Measurements from ENCODE around the gene ZNF133. TPM values are rescaled to one million over a fixed set of nuclear protein-coding genes. Genes with fewer than 3 reads are reported as not detected.
"Not testable (repeated sequence)": the region's sequence is repeated elsewhere in the genome, so short reads cannot be mapped to it uniquely, and the experiment has no call there.

ZNF133 gene
- total RNA-seq, 4 donors from 2014 or later, result 14.7 to 37.3 (median 21.0) TPM

GRCh38 chr20:18272451-18272850, 15.9 kb upstream of the ZNF133 start:
- H3K27ac ChIP-seq, result no peak overlapping the region
- H3K27me3 ChIP-seq, result peaks cover 12% of the 10 kb centered on the region
- TF ChIP-seq POLR2A (IDR thresholded peaks at IDR 0.05) (no peak), POLR2AphosphoS5 (IDR thresholded peaks at IDR 0.05) (no peak), EP300 (IDR thresholded peaks at IDR 0.05) (no peak)
- TF ChIP-seq, protein P1, sequence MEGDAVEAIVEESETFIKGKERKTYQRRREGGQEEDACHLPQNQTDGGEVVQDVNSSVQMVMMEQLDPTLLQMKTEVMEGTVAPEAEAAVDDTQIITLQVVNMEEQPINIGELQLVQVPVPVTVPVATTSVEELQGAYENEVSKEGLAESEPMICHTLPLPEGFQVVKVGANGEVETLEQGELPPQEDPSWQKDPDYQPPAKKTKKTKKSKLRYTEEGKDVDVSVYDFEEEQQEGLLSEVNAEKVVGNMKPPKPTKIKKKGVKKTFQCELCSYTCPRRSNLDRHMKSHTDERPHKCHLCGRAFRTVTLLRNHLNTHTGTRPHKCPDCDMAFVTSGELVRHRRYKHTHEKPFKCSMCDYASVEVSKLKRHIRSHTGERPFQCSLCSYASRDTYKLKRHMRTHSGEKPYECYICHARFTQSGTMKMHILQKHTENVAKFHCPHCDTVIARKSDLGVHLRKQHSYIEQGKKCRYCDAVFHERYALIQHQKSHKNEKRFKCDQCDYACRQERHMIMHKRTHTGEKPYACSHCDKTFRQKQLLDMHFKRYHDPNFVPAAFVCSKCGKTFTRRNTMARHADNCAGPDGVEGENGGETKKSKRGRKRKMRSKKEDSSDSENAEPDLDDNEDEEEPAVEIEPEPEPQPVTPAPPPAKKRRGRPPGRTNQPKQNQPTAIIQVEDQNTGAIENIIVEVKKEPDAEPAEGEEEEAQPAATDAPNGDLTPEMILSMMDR (IDR thresholded peaks at IDR 0.05), result peak in 1 of 2 donors; percentile 14
- H3K4me3 ChIP-seq, result no peak overlapping the region
- no peaks in the 10 kb centered on the region for H3K9me3 ChIP-seq
- WGBS, result 30% methylated on average over 6 of the region's 6 CpGs
- DNase-seq (ENCODE audit: low spot score in 2 of 2), result no peak
- no peaks in the 10 kb centered on the region for H3K4me1 ChIP-seq
- no peaks in the 10 kb centered on the region for H3K36me3 ChIP-seq

GRCh38 chr20:18273738-18274137, 14.6 kb upstream of the ZNF133 start:
- Histone ChIP-seq H3K27me3 (peaks cover 3% of the 10 kb centered on the region), H3K36me3 (no peaks in the 10 kb centered on the region), H3K4me3 (no peak overlapping the region), H3K27ac (no peak overlapping the region), H3K4me1 (no peaks in the 10 kb centered on the region), H3K9me3 (no peaks in the 10 kb centered on the region)
- no peak for DNase-seq (ENCODE audit: low spot score in 2 of 2)
- TF ChIP-seq, protein P1 (IDR thresholded peaks at IDR 0.05), result no peak
- no peak for TF ChIP-seq POLR2A (IDR thresholded peaks at IDR 0.05)
- TF ChIP-seq EP300 (IDR thresholded peaks at IDR 0.05), result no peak
- no peak for TF ChIP-seq POLR2AphosphoS5 (IDR thresholded peaks at IDR 0.05)

- not testable (repeated sequence) for H3K9me3 ChIP-seq; DNase-seq (ENCODE audit: low spot score in 2 of 2)
- WGBS, result 89% methylated on average over 7 of the region's 7 CpGs
Observed at GRCh38 chr20:18275960-18276359, 12.4 kb upstream of the ZNF133 start.

GRCh38 chr20:18276821-18277220, 11.5 kb upstream of the ZNF133 start:
- Histone ChIP-seq H3K27ac (no peak overlapping the region), H3K4me1 (no peaks in the 10 kb centered on the region), H3K4me3 (no peak overlapping the region), H3K27me3 (peaks cover 19% of the 10 kb centered on the region), H3K9me3 (no peaks in the 10 kb centered on the region), H3K36me3 (no peaks in the 10 kb centered on the region)
- DNase-seq (ENCODE audit: low spot score in 2 of 2), result peak; percentile 68 to 86
- 12% methylated on average over 12 of the region's 12 CpGs for WGBS
- TF ChIP-seq, protein P1 (IDR thresholded peaks at IDR 0.05), result peak; percentile 47 to 75
- TF ChIP-seq POLR2AphosphoS5 (IDR thresholded peaks at IDR 0.05), result no peak

More at GRCh38 chr20:18275960-18276359, 12.4 kb upstream of the ZNF133 start:
- H3K27ac ChIP-seq, H3K4me3 ChIP-seq, H3K4me1 ChIP-seq, H3K36me3 ChIP-seq: not testable (repeated sequence)
- peaks cover 15% of the 10 kb centered on the region for H3K27me3 ChIP-seq

DNA sequence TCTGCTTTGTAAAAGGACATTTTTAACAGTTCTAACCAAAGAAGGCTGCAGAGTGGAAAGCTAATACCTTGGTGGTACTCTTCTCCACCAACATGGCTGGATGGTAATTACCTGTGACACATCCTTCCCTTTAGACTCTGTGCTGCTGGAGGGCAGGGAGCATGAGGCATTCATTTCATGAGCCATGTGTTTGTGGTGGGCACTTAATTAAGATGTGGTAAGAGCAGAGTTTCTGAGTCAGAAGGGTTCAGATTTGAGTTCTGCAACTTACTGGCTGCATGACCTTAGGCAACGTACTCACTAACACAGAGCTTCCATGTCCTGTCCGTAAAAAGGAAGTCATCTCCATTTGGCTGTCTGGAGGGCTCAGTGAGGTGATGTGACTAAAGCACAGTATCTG, 9.1 kb upstream of the ZNF133 start:
- H3K27ac ChIP-seq, result no peak overlapping the region
- H3K36me3 ChIP-seq, result no peaks in the 10 kb centered on the region
- no peaks in the 10 kb centered on the region for H3K4me1 ChIP-seq
- no peaks in the 10 kb centered on the region for H3K9me3 ChIP-seq
- no peak for TF ChIP-seq EP300 (IDR thresholded peaks at IDR 0.05)
- TF ChIP-seq POLR2AphosphoS5 (IDR thresholded peaks at IDR 0.05), result no peak
- no peak for TF ChIP-seq POLR2A (IDR thresholded peaks at IDR 0.05)
- TF ChIP-seq, protein P1 (IDR thresholded peaks at IDR 0.05), result no peak
- DNase-seq (ENCODE audit: low spot score in 2 of 2), result no peak
- 70% methylated on average over 2 of the region's 2 CpGs for WGBS
- H3K27me3 ChIP-seq, result peaks cover 20% of the 10 kb centered on the region
- no peak overlapping the region for H3K4me3 ChIP-seq

DNA sequence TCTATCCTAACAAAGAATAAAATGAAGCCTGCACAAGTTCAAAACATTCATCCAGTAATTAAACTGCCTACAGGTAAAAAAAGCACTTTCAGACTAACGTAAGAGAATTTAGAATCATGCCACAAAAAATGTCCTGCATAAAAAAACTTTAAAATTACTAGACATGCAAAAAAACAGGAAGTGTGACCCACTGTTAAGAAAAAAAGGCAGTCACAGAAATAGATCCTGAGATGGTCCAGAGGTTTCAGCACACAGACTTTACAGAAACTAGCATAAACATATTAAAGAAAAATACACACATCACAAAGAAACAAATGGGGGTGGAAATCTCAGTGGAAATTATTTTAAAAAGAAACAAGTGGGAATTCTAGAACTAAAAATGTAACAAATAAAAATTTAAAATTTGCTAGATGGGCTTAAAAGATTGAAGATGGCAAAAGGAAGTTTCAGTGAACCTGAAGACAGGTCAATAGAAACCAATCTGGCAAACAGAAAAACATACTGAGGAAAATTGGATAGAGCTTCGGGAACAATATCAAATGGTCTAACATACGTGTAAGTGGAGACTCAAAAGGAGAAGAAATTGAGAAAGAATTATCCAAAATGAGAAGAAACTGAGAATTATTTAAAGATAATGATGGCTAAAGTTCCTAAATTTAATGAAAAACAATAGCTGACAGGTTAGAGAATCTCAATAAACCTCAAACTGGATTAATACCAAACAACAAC, 3.4 kb upstream of the ZNF133 start:
- Histone ChIP-seq H3K27ac (no peak overlapping the region), H3K36me3 (no peaks in the 10 kb centered on the region), H3K9me3 (peaks cover 7% of the 10 kb centered on the region), H3K4me3 (no peak overlapping the region), H3K4me1 (peaks cover 19% of the 10 kb centered on the region), H3K27me3 (peaks cover 13% of the 10 kb centered on the region)
- DNase-seq (ENCODE audit: low spot score in 2 of 2), result no peak
- no peak for TF ChIP-seq POLR2AphosphoS5 (IDR thresholded peaks at IDR 0.05)
- no peak for TF ChIP-seq EP300 (IDR thresholded peaks at IDR 0.05)
- TF ChIP-seq, protein P1 (IDR thresholded peaks at IDR 0.05), result no peak
- no peak for TF ChIP-seq POLR2A (IDR thresholded peaks at IDR 0.05)
- 84% methylated on average over 3 of the region's 3 CpGs for WGBS
